ENCODE results near the gene ANG. TPM values are rescaled to one million over a fixed set of nuclear protein-coding genes. Genes with fewer than 3 reads are reported as not detected.

ANG gene
- total RNA-seq, 6 donors from 2014 or later, result 16.8 to 47.4 (median 29.5) TPM

DNA sequence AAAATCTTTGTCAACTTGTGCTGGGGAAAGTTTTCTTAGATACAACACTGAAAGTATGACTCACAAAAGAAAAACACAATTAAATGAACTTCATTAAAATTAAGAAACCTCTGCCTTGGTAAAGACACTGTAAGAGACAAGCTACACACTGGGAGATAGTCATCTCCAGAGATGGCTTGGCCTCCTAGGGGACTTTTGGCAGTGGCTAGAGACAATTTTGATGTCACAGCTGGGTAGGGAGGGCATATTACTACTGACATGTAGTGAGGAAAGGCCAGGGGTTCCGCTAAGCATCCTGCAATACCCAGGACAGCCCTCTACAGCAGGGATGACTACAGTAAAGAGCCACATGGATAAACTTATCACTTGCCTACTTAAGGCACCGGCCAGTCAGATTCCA, 12.9 kb upstream of the ANG start:
- TF ChIP-seq, protein P1, sequence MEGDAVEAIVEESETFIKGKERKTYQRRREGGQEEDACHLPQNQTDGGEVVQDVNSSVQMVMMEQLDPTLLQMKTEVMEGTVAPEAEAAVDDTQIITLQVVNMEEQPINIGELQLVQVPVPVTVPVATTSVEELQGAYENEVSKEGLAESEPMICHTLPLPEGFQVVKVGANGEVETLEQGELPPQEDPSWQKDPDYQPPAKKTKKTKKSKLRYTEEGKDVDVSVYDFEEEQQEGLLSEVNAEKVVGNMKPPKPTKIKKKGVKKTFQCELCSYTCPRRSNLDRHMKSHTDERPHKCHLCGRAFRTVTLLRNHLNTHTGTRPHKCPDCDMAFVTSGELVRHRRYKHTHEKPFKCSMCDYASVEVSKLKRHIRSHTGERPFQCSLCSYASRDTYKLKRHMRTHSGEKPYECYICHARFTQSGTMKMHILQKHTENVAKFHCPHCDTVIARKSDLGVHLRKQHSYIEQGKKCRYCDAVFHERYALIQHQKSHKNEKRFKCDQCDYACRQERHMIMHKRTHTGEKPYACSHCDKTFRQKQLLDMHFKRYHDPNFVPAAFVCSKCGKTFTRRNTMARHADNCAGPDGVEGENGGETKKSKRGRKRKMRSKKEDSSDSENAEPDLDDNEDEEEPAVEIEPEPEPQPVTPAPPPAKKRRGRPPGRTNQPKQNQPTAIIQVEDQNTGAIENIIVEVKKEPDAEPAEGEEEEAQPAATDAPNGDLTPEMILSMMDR (IDR thresholded peaks at IDR 0.05), result no peak
- TF ChIP-seq POLR2A (IDR thresholded peaks at IDR 0.05), result no peak
- TF ChIP-seq POLR2AphosphoS5 (IDR thresholded peaks at IDR 0.05), result no peak
- no peak for TF ChIP-seq EP300 (IDR thresholded peaks at IDR 0.05)

GRCh38 chr14:20676072-20676471, 12.5 kb upstream of the ANG start:
- no peak for DNase-seq
- no peak for ATAC-seq (ENCODE audit: low FRiP score in 2 of 2)
- 86 to 92% methylated on average over 2 of the region's 2 CpGs for WGBS, 2 donors
- no peak for TF ChIP-seq POLR2AphosphoS5 (IDR thresholded peaks at IDR 0.05)
- no peak for TF ChIP-seq EP300 (IDR thresholded peaks at IDR 0.05)
- TF ChIP-seq, protein P1 (IDR thresholded peaks at IDR 0.05), result no peak
- no peak for TF ChIP-seq POLR2A (IDR thresholded peaks at IDR 0.05)
- H3K4me1 ChIP-seq, result peaks cover 10 to 14% (median 11%) of the 10 kb centered on the region in 4 donors
- H3K27ac ChIP-seq, result no peak overlapping the region
- no peaks in the 10 kb centered on the region for H3K27me3 ChIP-seq
- no peaks in the 10 kb centered on the region for H3K9me3 ChIP-seq
- H3K4me3 ChIP-seq, result no peak overlapping the region
- no peaks in the 10 kb centered on the region for H3K36me3 ChIP-seq

More for the DNA sequence above, 12.9 kb upstream of the ANG start:
- 83 to 92% methylated on average over 2 of the region's 2 CpGs for WGBS, 2 donors
- Histone ChIP-seq H3K4me3 (no peak overlapping the region), H3K36me3 (no peaks in the 10 kb centered on the region), H3K27me3 (no peaks in the 10 kb centered on the region), H3K27ac (no peak overlapping the region), H3K9me3 (no peaks in the 10 kb centered on the region), H3K4me1 (peaks cover 6 to 10% (median 7%) of the 10 kb centered on the region in 4 donors)
- ATAC-seq (ENCODE audit: low FRiP score in 2 of 2) (no peak), DNase-seq (no peak)

- Histone ChIP-seq H3K4me3 (no peak overlapping the region), H3K4me1 (peaks cover 11 to 27% (median 19%) of the 10 kb centered on the region in 4 donors), H3K36me3 (no peaks in the 10 kb centered on the region), H3K27me3 (no peaks in the 10 kb centered on the region), H3K27ac (no peak overlapping the region), H3K9me3 (no peaks in the 10 kb centered on the region)
- ATAC-seq (ENCODE audit: low FRiP score in 2 of 2) (no peak), DNase-seq (peak in 1 of 2 donors; percentile 64)
- TF ChIP-seq POLR2A (IDR thresholded peaks at IDR 0.05) (no peak), POLR2AphosphoS5 (IDR thresholded peaks at IDR 0.05) (no peak), EP300 (IDR thresholded peaks at IDR 0.05) (no peak)
- TF ChIP-seq, protein P1 (IDR thresholded peaks at IDR 0.05), result no peak
- 84 to 100% methylated on average over 1 of the region's 1 CpG for WGBS, 2 donors
Observed at GRCh38 chr14:20679907-20680306, 8.7 kb upstream of the ANG start.

DNA sequence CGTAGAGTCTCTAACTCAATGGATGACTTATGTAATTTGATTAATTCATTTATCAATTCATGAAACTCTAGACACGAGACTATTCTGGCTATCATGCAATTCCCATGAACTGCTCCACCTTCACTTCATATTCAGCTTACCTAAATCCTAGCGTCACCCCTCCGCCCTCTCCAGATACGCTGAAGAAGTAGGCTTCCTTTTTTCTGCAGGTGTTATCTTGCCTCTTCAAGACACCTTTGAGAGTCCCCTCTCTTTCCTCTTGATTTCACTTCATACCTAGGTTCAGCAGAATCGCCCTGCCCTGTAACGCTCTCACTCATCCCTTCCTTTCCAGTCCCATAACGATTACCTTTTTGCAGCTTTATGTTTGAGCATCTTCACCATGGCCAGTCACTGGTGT, 8.2 kb upstream of the ANG start:
- no peaks in the 10 kb centered on the region for H3K9me3 ChIP-seq
- peaks cover 12 to 32% (median 23%) of the 10 kb centered on the region in 4 donors for H3K4me1 ChIP-seq
- WGBS, 2 donors, result 54 to 69% methylated on average over 7 to 8 of the region's 8 CpGs
- no peaks in the 10 kb centered on the region for H3K27me3 ChIP-seq
- ATAC-seq (ENCODE audit: low FRiP score in 2 of 2) (no peak), DNase-seq (no peak)
- H3K4me3 ChIP-seq, result no peak overlapping the region
- TF ChIP-seq POLR2AphosphoS5 (IDR thresholded peaks at IDR 0.05) (no peak), POLR2A (IDR thresholded peaks at IDR 0.05) (no peak), EP300 (IDR thresholded peaks at IDR 0.05) (no peak)
- TF ChIP-seq, protein P1 (IDR thresholded peaks at IDR 0.05), result no peak
- H3K36me3 ChIP-seq, result no peaks in the 10 kb centered on the region
- peak overlapping the region in 1 of 4 donors; percentile 99 for H3K27ac ChIP-seq

GRCh38 chr14:20680843-20681347, 7.7 kb upstream of the ANG start:
- no peak for ATAC-seq (ENCODE audit: low FRiP score in 2 of 2)
- H3K27ac ChIP-seq, result peak overlapping the region; percentile 98 to 100 (median 99)

More at GRCh38 chr14:20680843-20681347, 7.7 kb upstream of the ANG start:
- no peaks in the 10 kb centered on the region for H3K9me3 ChIP-seq
- peak overlapping the region; percentile 18 to 81 (median 72) for H3K4me3 ChIP-seq
- H3K4me1 ChIP-seq, result peaks cover 18 to 37% (median 28%) of the 10 kb centered on the region in 4 donors
- H3K27me3 ChIP-seq, result no peaks in the 10 kb centered on the region
- H3K36me3 ChIP-seq, result no peaks in the 10 kb centered on the region
- peak in 1 of 2 donors; percentile 73 for DNase-seq
- TF ChIP-seq POLR2AphosphoS5 (IDR thresholded peaks at IDR 0.05), result no peak
- no peak for TF ChIP-seq EP300 (IDR thresholded peaks at IDR 0.05)
- TF ChIP-seq, protein P1 (IDR thresholded peaks at IDR 0.05), result no peak
- TF ChIP-seq POLR2A (IDR thresholded peaks at IDR 0.05), result no peak
- 12 to 20% methylated on average over 7 of the region's 7 CpGs for WGBS, 2 donors
